GM10248 (cell line): ENCODE measurements around the gene DES.
A peak's percentile ranks its signal among the peaks of the same experiment; 100 is the strongest.

Experiments
- CTCF ChIA-PET: fragments of 300-600 bp; sonication (Branson Sonifier 250); formaldehyde crosslinking; extraction: SDS; loops from one replicate; lab custom pipeline; 2021; ENCODE audit warnings: antibody characterized with exemption; lab: Yijun Ruan, JAX
- POLR2A ChIA-PET: fragments of 350-650 bp; sonication (Branson Sonifier 250); formaldehyde crosslinking; extraction: SDS; loops from one replicate; lab custom pipeline; 2020; ENCODE audit warnings: antibody characterized with exemption; lab: Yijun Ruan, JAX
- DNase-seq: peaks from one replicate; pipeline ENCODE4 v3.0.0; 2012; ENCODE audit errors: extremely low spot score
- CTCF ChIP-seq: IDR thresholded peaks from 2 replicates; pipeline ENCODE4 v1.5.1; 2012; ENCODE audit warnings: mild to moderate bottlenecking, low read depth; ENCODE audit errors: extremely low read depth, missing control alignments, control extremely low read depth

The DES gene

GRCh38 chr2:219439506-219439905 is 21.3 kb downstream of the DES start:
- no peak for TF ChIP-seq CTCF
- POLR2A ChIA-PET, result interaction anchor here (0.5 kb wide), 1 partner anchor 14 kb away, joined by 3 read pairs; no protein-coding TSS in a partner anchor
- CTCF ChIA-PET, result interaction anchor here (1.1 to 2.1 kb wide), 7 partner anchors 13 to 105 kb away, joined by 3 to 7 read pairs (median 5); partner anchors contain the start of genes CHPF and TMEM198
- DNase-seq, result no peak

- ChIA-PET POLR2A (no interaction called here), CTCF (interaction anchor here (0.7 to 2.7 kb wide), 12 partner anchors 15 to 460 kb away, joined by 3 to 8 read pairs (median 4); a partner anchor contains a TSS)
- DNase-seq, result no peak
- TF ChIP-seq CTCF, result no peak
These were observed 22.4 kb downstream of the DES start for GRCh38 chr2:219440388-219441256.

GRCh38 chr2:219441451-219442255 is 23.5 kb downstream of the DES start:
- no peak for TF ChIP-seq CTCF
- DNase-seq, result peak; percentile 63
- ChIA-PET POLR2A (no interaction called here), CTCF (interaction anchor here (0.9 to 2.7 kb wide), 7 partner anchors 18 to 88 kb away, joined by 3 to 8 read pairs (median 3); no protein-coding TSS in a partner anchor)

GRCh38 chr2:219442256-219443015 is 24.3 kb downstream of the DES start:
- CTCF ChIA-PET, result interaction anchor here (1.1 to 2.7 kb wide), 3 partner anchors 17 to 88 kb away, joined by 3 to 8 read pairs (median 4); no protein-coding TSS in a partner anchor
- POLR2A ChIA-PET, result interaction anchor here (0.6 kb wide), 1 partner anchor 19 kb away, joined by 5 read pairs; no protein-coding TSS in a partner anchor
- no peak for DNase-seq
- TF ChIP-seq CTCF, result no peak

GRCh38 chr2:219443016-219443696 is 25.0 kb downstream of the DES start:
- ChIA-PET CTCF (interaction anchor here (1.1 to 2.7 kb wide), 3 partner anchors 16 to 87 kb away, joined by 3 to 8 read pairs (median 4); no protein-coding TSS in a partner anchor), POLR2A (no interaction called here)
- no peak for DNase-seq
- TF ChIP-seq CTCF, result no peak
